ENCODE data around the gene MKI67. TPM values are rescaled to one million over a fixed set of nuclear protein-coding genes. Genes with fewer than 3 reads are reported as not detected.

MKI67 gene
- total RNA-seq, 4 donors from 2014 or later, result 14.3 to 50.8 (median 26.1) TPM

GRCh38 chr10:128101901-128102300 lies 24.3 kb downstream of the MKI67 start:
- Histone ChIP-seq H3K4me1 (no peaks in the 10 kb centered on the region), H3K36me3 (peaks cover 0 to 67% (median 0%) of the 10 kb centered on the region in 3 donors), H3K27ac (no peak overlapping the region), H3K27me3 (no peaks in the 10 kb centered on the region), H3K9me3 (no peaks in the 10 kb centered on the region), H3K4me3 (no peak overlapping the region)
- no peak for TF ChIP-seq POLR2A (IDR thresholded peaks at IDR 0.05)
- intact Hi-C loops (cut with DNase I), result no loop called here
- no peak for DNase-seq
- 83 to 84% methylated on average over 1 of the region's 1 CpG for WGBS, 2 donors

DNA sequence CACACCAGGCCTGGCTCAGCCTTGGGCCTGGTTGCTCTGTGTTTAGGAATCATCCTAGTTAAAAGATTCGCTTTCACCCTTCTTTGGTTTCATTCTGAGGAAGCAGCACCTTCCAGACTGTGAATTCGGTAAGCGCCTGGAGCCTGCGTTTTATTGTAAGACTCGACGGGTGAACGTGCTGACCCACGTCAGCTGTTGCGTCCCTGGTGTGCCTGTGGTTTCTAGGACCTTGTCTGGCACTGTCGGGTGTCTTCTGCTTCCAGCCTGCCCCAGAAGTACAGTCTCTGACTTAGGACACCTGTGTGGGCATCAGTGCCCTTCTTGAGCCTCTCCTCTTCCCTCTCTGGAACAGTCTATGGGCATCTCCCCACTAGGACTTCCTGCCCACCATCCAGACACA lies 26.3 kb downstream of the MKI67 start:
- intact Hi-C loops (cut with DNase I), result no loop called here
- TF ChIP-seq, protein P1, sequence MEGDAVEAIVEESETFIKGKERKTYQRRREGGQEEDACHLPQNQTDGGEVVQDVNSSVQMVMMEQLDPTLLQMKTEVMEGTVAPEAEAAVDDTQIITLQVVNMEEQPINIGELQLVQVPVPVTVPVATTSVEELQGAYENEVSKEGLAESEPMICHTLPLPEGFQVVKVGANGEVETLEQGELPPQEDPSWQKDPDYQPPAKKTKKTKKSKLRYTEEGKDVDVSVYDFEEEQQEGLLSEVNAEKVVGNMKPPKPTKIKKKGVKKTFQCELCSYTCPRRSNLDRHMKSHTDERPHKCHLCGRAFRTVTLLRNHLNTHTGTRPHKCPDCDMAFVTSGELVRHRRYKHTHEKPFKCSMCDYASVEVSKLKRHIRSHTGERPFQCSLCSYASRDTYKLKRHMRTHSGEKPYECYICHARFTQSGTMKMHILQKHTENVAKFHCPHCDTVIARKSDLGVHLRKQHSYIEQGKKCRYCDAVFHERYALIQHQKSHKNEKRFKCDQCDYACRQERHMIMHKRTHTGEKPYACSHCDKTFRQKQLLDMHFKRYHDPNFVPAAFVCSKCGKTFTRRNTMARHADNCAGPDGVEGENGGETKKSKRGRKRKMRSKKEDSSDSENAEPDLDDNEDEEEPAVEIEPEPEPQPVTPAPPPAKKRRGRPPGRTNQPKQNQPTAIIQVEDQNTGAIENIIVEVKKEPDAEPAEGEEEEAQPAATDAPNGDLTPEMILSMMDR (IDR thresholded peaks at IDR 0.05), result no peak
- TF ChIP-seq POLR2A (IDR thresholded peaks at IDR 0.05), result no peak

DNA sequence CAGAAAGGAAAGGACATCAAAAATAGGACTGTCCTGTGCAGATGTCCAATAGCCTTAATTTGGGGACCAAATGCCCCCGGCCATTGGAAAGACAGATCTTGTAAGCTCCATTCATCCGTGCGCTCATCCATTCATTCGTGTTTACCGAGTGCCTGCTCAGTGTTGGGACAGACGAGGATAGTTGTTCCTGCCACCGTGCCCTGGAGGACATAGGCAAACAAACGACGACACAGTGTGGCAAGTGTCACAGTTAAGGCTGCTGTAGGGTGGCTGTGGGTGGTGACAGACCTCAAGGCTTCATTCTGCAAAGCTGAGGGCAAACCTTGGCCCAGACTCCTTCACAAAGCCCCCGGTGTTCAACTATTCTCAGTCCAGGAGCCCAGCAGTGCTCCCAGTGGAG lies 27.6 kb downstream of the MKI67 start:
- intact Hi-C loops (cut with DNase I), result no loop called here
- TF ChIP-seq, protein P1 (IDR thresholded peaks at IDR 0.05), result no peak
- TF ChIP-seq POLR2A (IDR thresholded peaks at IDR 0.05), result no peak
- no peak for DNase-seq
- Histone ChIP-seq H3K9me3 (no peaks in the 10 kb centered on the region), H3K27ac (no peak overlapping the region), H3K4me3 (no peak overlapping the region), H3K36me3 (peaks cover 0 to 36% (median 0%) of the 10 kb centered on the region in 3 donors), H3K4me1 (no peaks in the 10 kb centered on the region), H3K27me3 (no peaks in the 10 kb centered on the region)
- 96 to 99% methylated on average over 10 of the region's 10 CpGs for WGBS, 2 donors

More for the DNA sequence above, 26.3 kb downstream of the MKI67 start:
- DNase-seq, result no peak
- H3K27me3 ChIP-seq, result no peaks in the 10 kb centered on the region
- H3K9me3 ChIP-seq, result no peaks in the 10 kb centered on the region
- 93 to 95% methylated on average over 10 of the region's 10 CpGs for WGBS, 2 donors
- no peak overlapping the region for H3K4me3 ChIP-seq
- H3K36me3 ChIP-seq, result peaks cover 0 to 47% (median 0%) of the 10 kb centered on the region in 3 donors
- H3K27ac ChIP-seq, result no peak overlapping the region
- no peaks in the 10 kb centered on the region for H3K4me1 ChIP-seq

DNA sequence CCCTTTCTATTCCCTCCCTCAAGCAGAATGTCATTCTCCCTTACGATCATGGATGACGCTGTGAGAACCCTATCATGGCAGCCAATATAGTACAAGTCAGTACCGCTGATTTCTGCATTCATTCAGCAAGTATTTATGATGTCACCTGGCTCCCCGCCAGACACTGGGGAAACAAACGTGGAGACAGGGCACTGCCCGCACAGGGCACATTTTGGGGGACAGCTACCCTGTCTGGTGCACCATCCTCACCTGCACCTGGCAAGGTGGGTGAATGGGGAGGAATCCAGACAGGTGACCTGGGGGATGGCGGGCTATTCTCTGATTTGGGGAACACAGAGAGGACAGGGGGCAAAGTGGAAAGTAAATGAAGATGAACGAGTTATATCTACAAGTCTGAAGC lies 28.4 kb downstream of the MKI67 start:
- Histone ChIP-seq H3K27ac (no peak overlapping the region), H3K4me3 (no peak overlapping the region), H3K36me3 (peaks cover 0 to 27% (median 0%) of the 10 kb centered on the region in 3 donors), H3K4me1 (no peaks in the 10 kb centered on the region), H3K9me3 (no peaks in the 10 kb centered on the region), H3K27me3 (no peaks in the 10 kb centered on the region)
- TF ChIP-seq POLR2A (IDR thresholded peaks at IDR 0.05), result no peak
- TF ChIP-seq, protein P1 (IDR thresholded peaks at IDR 0.05), result no peak
- DNase-seq, result no peak
- intact Hi-C loops (cut with DNase I), result no loop called here
- WGBS, 2 donors, result 70 to 84% methylated on average over 7 to 8 of the region's 8 CpGs

DNA sequence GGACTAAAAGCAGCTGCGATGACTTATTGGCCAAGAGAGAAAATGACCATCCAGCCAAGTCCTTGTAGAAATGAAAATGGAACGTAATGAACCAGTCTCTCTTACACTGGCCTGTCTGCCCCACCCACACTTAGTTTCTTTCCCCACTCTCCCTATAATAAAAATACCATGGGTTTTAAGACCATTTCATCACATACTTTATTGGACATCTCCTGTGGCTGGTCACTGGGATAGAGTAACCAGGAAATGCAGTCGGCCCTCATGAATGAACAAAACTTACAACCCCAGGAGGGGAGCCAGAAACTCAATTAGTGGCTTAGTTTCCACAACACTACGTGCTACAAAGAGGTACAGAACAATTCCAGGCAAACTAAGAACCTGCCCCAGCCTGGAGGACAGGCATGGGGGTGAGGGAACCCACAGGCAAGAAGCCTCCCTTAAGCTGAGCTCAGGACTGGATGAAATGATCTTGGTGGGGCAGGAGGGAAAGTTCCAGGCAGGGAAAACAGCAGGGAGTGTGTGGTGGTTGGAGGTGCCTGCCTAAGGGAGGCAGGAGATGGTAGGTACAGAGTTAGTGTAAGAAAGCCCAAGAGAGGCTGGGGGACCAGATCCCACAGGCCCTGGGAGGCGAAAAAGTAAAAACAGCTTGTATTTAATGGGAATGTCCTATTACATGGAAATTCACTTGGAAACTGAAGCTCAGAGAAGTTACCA lies 29.6 kb downstream of the MKI67 start:
- H3K27ac ChIP-seq, result no peak overlapping the region
- WGBS, 2 donors, result 79 to 81% methylated on average over 5 of the region's 5 CpGs
- TF ChIP-seq POLR2A (IDR thresholded peaks at IDR 0.05), result no peak
- TF ChIP-seq, protein P1 (IDR thresholded peaks at IDR 0.05), result no peak
- H3K9me3 ChIP-seq, result no peaks in the 10 kb centered on the region
- no peak overlapping the region for H3K4me3 ChIP-seq
- H3K27me3 ChIP-seq, result no peaks in the 10 kb centered on the region
- no peak for DNase-seq
- H3K36me3 ChIP-seq, result peaks cover 0 to 23% (median 0%) of the 10 kb centered on the region in 3 donors
- H3K4me1 ChIP-seq, result no peaks in the 10 kb centered on the region
- intact Hi-C loops (cut with DNase I), result no loop called here
